Activated T-cell treated with anti-CD3 and anti-CD28 coated beads for 24 hours (primary cell): ENCODE data around the gene C13orf46.
"Not testable (repeated sequence)": the region's sequence is repeated elsewhere in the genome, so short reads cannot be mapped to it uniquely, and the experiment has no call there.

Source experiments
- DNase-seq: peaks from one replicate; pipeline ENCODE4 v3.0.0-alpha.2; 2020; ENCODE audit warnings: low read depth

The C13orf46 gene

GRCh38 chr13:113973218-113974164, at the start of gene C13orf46:
TSS of gene C13orf46 (minus strand) at chr13:113974076. CDS start at chr13:113973997, 79 bp downstream.
- no peak for DNase-seq

- no peak for DNase-seq
Measured at GRCh38 chr13:114022876-114023275, 49.0 kb upstream of the C13orf46 start.

GRCh38 chr13:114022309-114022669, 48.4 kb upstream of the C13orf46 start:
- DNase-seq, result no peak

GRCh38 chr13:114021464-114022308, 47.8 kb upstream of the C13orf46 start:
- no peak for DNase-seq

- DNase-seq, result no peak
Measured at GRCh38 chr13:114020750-114021463, 47.0 kb upstream of the C13orf46 start.

GRCh38 chr13:114020134-114020533, 46.3 kb upstream of the C13orf46 start:
- not testable (repeated sequence) for DNase-seq

GRCh38 chr13:114019367-114019766, 45.5 kb upstream of the C13orf46 start:
- peak; percentile 42 for DNase-seq

GRCh38 chr13:114018461-114019055, 44.7 kb upstream of the C13orf46 start:
- DNase-seq, result no peak

- no peak for DNase-seq
Measured at GRCh38 chr13:114017966-114018365, 44.1 kb upstream of the C13orf46 start.

- DNase-seq, result no peak
Measured at GRCh38 chr13:114017028-114017630, 43.3 kb upstream of the C13orf46 start.

- DNase-seq, result no peak
Measured at GRCh38 chr13:114016321-114017027, 42.6 kb upstream of the C13orf46 start.

- DNase-seq, result no peak
Measured at GRCh38 chr13:114015969-114016295, 42.1 kb upstream of the C13orf46 start.

GRCh38 chr13:114015111-114015968, 41.5 kb upstream of the C13orf46 start:
- DNase-seq, result no peak

GRCh38 chr13:114013952-114014629, 40.2 kb upstream of the C13orf46 start:
- DNase-seq, result no peak

GRCh38 chr13:114013336-114013735, 39.5 kb upstream of the C13orf46 start:
- DNase-seq, result no peak

GRCh38 chr13:114012921-114013320, 39.0 kb upstream of the C13orf46 start:
- DNase-seq, result no peak

- no peak for DNase-seq
Measured at GRCh38 chr13:114012141-114012540, 38.3 kb upstream of the C13orf46 start.

GRCh38 chr13:114011226-114011625, 37.4 kb upstream of the C13orf46 start:
- no peak for DNase-seq

GRCh38 chr13:114010401-114011101, 36.7 kb upstream of the C13orf46 start:
- no peak for DNase-seq
